Fibroblast of lung (primary cell): Measurements from ENCODE around the gene RNF175. TPM values are rescaled to one million over a fixed set of nuclear protein-coding genes. Genes with fewer than 3 reads are reported as not detected.

Experiments
- DNase-seq, 2 donors: peaks; one replicate each; pipeline versions ENCODE4 v3.0.0 to v3.0.0-alpha.2; 2010; ENCODE audit warnings: low read depth in 2 of 2
- H2AFZ ChIP-seq: 2 replicates; pipeline ENCODE4 v1.5.1; 2012; ENCODE audit warnings: low read length, control low read depth, inconsistent platforms
- H3K27ac ChIP-seq: 2 replicates; pipeline ENCODE4 v1.5.1; 2011; ENCODE audit warnings: low read length, control low read depth; ENCODE audit not compliant: insufficient read depth
- H3K27me3 ChIP-seq: 2 replicates; pipeline ENCODE4 v1.5.1; 2011; ENCODE audit warnings: mild to moderate bottlenecking, low read length; ENCODE audit not compliant: control insufficient read depth, insufficient read depth
- H3K36me3 ChIP-seq: 2 replicates; pipeline ENCODE4 v1.5.1; 2011; ENCODE audit warnings: low read length; ENCODE audit not compliant: control insufficient read depth, insufficient read depth
- H3K4me1 ChIP-seq: 2 replicates; pipeline ENCODE4 v1.5.1; 2011; ENCODE audit warnings: low read length; ENCODE audit not compliant: control insufficient read depth, insufficient read depth; ENCODE audit errors: extremely low read depth
- H3K4me2 ChIP-seq: 2 replicates; pipeline ENCODE4 v1.5.1; 2011; ENCODE audit warnings: low read length, control low read depth; ENCODE audit not compliant: insufficient read depth; ENCODE audit errors: extremely low read depth
- H3K4me3 ChIP-seq, 4 experiments: fragments of 200-600 bp in 1 of 4; sonication (generic) in 1 of 4; replicated peaks in 1 of 4; 2 replicates each; pipeline ENCODE4 v1.5.1; 2011 to 2016; ENCODE audit warnings: low read length in 4 of 4, low read depth in 3 of 4, mild to moderate bottlenecking in 3 of 4, control low read depth in 2 of 4, inconsistent platforms in 1 of 4, mixed read lengths in 1 of 4; ENCODE audit not compliant: insufficient read depth in 1 of 4; ENCODE audit errors: control extremely low read depth in 1 of 4
- H3K79me2 ChIP-seq: 2 replicates; pipeline ENCODE4 v1.5.1; 2012; ENCODE audit warnings: mild to moderate bottlenecking, low read length, inconsistent platforms; ENCODE audit not compliant: control insufficient read depth, insufficient read depth
- H3K9ac ChIP-seq: 2 replicates; pipeline ENCODE4 v1.5.1; 2011; ENCODE audit warnings: mild to moderate bottlenecking, low read length, control low read depth; ENCODE audit not compliant: insufficient read depth
- H3K9me3 ChIP-seq: 2 replicates; pipeline ENCODE4 v1.5.1; 2012; ENCODE audit warnings: low read depth, low read length; ENCODE audit not compliant: control insufficient read depth, insufficient read depth
- H4K20me1 ChIP-seq: 2 replicates; pipeline ENCODE4 v1.5.1; 2011; ENCODE audit warnings: low read length; ENCODE audit not compliant: control insufficient read depth, insufficient read depth; ENCODE audit errors: extremely low read depth
- CTCF ChIP-seq, 2 donors: IDR thresholded peaks in 1 of 2; conservative IDR thresholded peaks in 1 of 2; 1 replicate in 1 of 2; 2 replicates in 1 of 2; pipeline ENCODE4 v1.5.1; 2011 to 2012; ENCODE audit warnings: low read length in 2 of 2, control low read depth in 1 of 2, inconsistent platforms in 1 of 2, low read depth in 1 of 2, mild to moderate bottlenecking in 1 of 2
- EZH2 ChIP-seq: IDR thresholded peaks from 2 replicates; pipeline ENCODE4 v1.5.1; 2012; ENCODE audit warnings: low read length, control low read depth, mild to moderate bottlenecking; ENCODE audit errors: missing control alignments
- polyA plus RNA-seq, 2 donors: library from polyadenylated mRNA; depleted of rRNA in 1 of 2; stranded (reverse) in 1 of 2; unstranded in 1 of 2; fragments of >200 nt; gene quantifications; 2 replicates each; pipeline ENCODE4 v1.2.1, GENCODE V29; 2011 to 2012; ENCODE audit warnings: missing spikeins in 1 of 2
- total RNA-seq: library from RNA; depleted of rRNA; stranded (reverse); fragments of >200 nt; gene quantifications from 2 replicates; pipeline ENCODE4 v1.2.1, GENCODE V29; 2014

Gene RNF175
- total and polyA plus RNA-seq, 2 donors (not counting 1 experiment from before 2014, with no cell fraction given): not detected

GRCh38 chr4:153724606-153725005 lies 35.2 kb downstream of the RNF175 start:
- H4K20me1 ChIP-seq: no peaks in the 10 kb centered on the region
- no peak for DNase-seq
- H3K4me1 ChIP-seq: no peaks in the 10 kb centered on the region
- no peak overlapping the region for H3K27ac ChIP-seq
- no peak overlapping the region for H2AFZ ChIP-seq
- no peak overlapping the region for H3K4me3 ChIP-seq
- H3K9ac ChIP-seq: no peak overlapping the region
- no peaks in the 10 kb centered on the region for H3K36me3 ChIP-seq
- H3K4me2 ChIP-seq: no peak overlapping the region
- H3K27me3 ChIP-seq: no peaks in the 10 kb centered on the region
- TF ChIP-seq EZH2 (no peak), CTCF (conservative IDR thresholded peaks at IDR 0.05 in 1 of 2, IDR thresholded peaks at IDR 0.05 in 1 of 2; ENCODE audit: low read depth in 1 of 2, low read length in 2 of 2) (no peak)
- no peaks in the 10 kb centered on the region for H3K79me2 ChIP-seq
- H3K9me3 ChIP-seq: no peaks in the 10 kb centered on the region

DNA sequence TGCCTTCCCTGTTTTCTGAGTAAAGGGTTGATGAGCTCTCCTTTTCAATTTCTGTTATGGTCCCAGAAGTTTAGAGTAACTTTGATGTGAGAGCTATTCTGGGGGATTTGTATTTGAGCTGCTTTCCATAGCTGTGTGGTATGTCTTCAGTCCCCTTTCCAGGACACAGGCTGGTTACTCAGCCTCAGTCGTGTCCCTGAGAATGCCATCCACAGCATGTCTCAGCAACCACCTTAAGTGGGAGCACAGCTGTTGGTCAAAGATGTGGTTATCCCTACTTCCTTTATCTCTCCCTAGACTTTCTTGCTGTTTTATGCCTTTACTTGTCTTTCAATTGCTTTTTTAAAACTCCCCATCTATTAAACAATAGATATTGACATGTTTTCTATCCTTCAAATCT lies 37.8 kb downstream of the RNF175 start:
- H3K36me3 ChIP-seq: no peaks in the 10 kb centered on the region
- H4K20me1 ChIP-seq: no peaks in the 10 kb centered on the region
- H3K9ac ChIP-seq: no peak overlapping the region
- no peaks in the 10 kb centered on the region for H3K79me2 ChIP-seq
- no peak overlapping the region for H3K4me2 ChIP-seq
- H3K27ac ChIP-seq: no peak overlapping the region
- no peak overlapping the region for H3K4me3 ChIP-seq
- no peaks in the 10 kb centered on the region for H3K27me3 ChIP-seq
- no peaks in the 10 kb centered on the region for H3K4me1 ChIP-seq
- no peak overlapping the region for H2AFZ ChIP-seq
- TF ChIP-seq CTCF (conservative IDR thresholded peaks at IDR 0.05 in 1 of 2, IDR thresholded peaks at IDR 0.05 in 1 of 2; ENCODE audit: low read depth in 1 of 2, low read length in 2 of 2) (no peak), EZH2 (no peak)
- no peak for DNase-seq
- no peaks in the 10 kb centered on the region for H3K9me3 ChIP-seq

DNA sequence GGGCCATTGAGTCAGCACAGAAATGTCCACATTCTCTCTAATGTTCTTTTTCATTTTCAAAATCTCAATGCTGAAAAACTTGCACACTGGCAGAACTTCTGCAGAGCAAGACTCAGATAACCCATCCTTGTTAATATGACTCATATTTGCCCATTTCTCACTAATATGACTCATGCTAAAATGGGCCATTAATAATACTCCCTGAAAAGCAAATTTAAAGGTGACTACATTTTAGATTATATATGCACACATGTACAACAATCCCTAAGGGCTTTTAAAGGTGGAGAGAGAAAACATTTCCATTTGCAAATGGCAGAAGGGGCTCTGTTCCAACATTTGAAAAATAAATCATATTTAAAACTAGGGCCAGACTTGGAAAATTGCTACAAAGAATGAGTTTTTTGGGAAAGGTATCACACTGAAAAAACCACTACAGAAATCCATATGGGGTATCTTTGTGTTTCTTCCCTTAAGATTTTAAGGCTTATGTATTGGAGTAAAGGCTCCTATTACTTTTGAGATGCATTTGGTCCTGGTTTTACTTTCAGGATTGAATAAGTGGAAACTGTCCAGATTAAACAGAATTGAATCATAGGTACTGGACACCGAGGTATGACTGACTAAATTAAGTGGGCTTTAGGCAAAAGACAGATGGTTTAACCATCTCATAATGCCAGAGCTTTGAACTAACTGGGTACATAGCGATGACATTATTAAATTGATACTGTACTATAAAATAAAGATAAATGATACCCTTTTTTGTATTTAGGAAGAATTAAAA lies 45.8 kb downstream of the RNF175 start:
- no peaks in the 10 kb centered on the region for H4K20me1 ChIP-seq
- H3K9me3 ChIP-seq: no peaks in the 10 kb centered on the region
- H3K4me1 ChIP-seq: no peaks in the 10 kb centered on the region
- H2AFZ ChIP-seq: no peak overlapping the region
- H3K27me3 ChIP-seq: peaks cover 2% of the 10 kb centered on the region
- H3K9ac ChIP-seq: no peak overlapping the region
- H3K27ac ChIP-seq: no peak overlapping the region
- TF ChIP-seq CTCF (conservative IDR thresholded peaks at IDR 0.05 in 1 of 2, IDR thresholded peaks at IDR 0.05 in 1 of 2; ENCODE audit: low read depth in 1 of 2, low read length in 2 of 2) (no peak), EZH2 (no peak)
- no peaks in the 10 kb centered on the region for H3K36me3 ChIP-seq
- no peak overlapping the region for H3K4me2 ChIP-seq
- DNase-seq: peak; percentile 38 to 49
- H3K79me2 ChIP-seq: no peaks in the 10 kb centered on the region
- H3K4me3 ChIP-seq: no peak overlapping the region
